GM18502 (cell line): ENCODE measurements around the gene TMEM191C.
"Not testable (repeated sequence)": the region's sequence is repeated elsewhere in the genome, so short reads cannot be mapped to it uniquely, and the experiment has no call there.

Experiments used
- ATAC-seq: cut with Tn5 transposase; IDR thresholded peaks from one replicate; pipeline ENCODE4 v1.9.1; 2021; ENCODE audit warnings: mild to moderate bottlenecking; ENCODE audit not compliant: unreplicated experiment, poor library complexity

Gene TMEM191C

DNA sequence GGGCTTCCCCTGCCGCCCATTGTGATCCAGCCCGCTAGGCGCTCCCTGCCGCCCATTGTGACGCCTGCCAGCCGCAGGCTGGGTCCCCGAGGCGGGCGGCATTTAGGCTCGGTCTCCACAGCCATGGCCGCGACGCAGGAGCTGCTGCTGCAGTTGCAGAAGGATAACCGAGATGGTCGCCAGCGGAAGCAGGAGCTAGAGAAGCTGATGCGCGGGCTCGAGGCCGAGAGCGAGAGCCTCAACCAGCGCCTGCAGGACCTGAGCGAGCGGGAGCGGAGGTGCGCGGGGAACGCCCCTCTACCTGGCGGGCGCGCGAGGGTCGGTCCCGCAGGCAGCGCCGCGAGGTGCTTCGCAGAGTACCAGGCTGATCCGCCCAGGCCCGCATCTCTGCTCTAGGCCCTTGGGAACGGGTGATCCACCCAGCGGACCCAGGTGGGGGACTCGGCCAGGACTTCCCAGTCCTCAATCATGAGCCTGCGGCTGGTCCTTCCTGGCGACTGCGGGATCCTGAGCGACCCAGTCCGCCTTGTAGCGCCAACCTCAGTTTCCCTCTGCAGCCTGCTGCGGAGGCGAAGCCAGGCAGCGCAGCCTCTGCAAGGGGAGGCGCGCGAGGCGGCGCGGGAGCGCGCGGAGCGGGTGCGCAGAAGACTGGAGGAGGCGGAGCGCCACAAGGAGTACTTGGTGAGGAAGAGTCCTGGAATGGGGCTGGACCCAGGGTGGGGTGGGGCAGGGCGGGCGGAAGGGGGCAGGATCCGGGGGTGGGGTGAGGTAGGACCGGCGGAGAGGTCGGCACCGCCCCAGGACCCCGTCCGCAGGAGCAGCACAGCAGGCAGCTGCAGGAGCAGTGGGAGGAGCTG lies at the start of gene TMEM191C:
Gene TMEM191C (plus strand): TSS at position 51 of the 857 bp plus-strand sequence. CDS start 73 bp downstream, at position 124.
- not testable (repeated sequence) for ATAC-seq

DNA sequence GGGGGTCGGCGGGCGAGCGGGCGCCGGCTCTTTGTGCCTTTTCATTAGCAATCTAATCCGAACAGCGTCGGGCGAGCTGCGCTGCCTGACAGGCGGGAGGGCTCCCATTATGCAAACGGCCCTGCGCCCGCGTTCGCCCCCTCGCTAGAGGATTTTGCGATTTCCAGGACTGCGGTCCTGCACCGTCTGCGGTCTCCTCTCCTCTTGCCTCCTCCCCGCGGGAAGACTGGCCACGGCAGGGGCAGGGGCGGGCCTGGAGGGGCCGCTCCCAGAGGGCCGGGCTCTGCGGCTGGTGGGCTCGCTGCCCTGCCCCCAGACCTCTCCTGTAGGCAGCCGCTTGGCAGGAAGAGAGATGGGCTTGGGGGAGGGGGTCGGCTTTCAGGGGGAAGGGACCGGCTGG lies 49.3 kb upstream of the TMEM191C start:
- peak; percentile 32 for ATAC-seq

DNA sequence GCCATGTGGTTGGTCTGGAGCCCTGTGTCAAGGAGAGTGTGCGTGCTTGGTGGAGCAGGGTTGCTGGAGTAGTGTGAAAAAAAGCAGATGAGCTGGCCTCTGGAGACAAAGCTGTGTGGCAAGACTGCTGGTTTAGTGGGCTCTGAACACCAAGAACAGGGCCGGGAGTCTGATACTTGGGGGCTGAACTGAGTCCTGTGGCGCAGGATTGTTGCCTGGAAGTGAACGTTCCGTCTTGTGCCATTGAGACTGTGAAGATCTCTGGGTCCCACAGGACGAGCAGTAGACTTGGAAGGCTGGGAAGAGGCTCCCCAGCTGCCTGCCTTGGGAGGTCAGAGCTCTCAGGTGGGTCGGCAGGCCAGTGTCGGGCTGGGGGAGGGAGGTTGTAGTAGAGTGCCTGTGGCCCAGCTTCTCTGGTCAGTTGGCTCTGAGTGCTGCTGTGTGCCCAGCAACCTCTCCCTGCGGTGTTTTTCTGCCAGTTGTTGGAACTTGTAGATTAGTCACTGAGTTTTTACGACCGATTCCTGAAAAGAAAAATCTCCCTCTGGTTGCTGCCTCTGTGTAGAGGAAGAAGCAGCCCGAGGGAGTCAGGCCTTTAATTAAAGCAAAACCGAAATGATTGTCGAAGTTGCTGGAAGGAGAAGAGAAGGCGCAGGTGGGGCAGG lies 48.1 kb upstream of the TMEM191C start:
- not testable (repeated sequence) for ATAC-seq

- not testable (repeated sequence) for ATAC-seq
Observed at GRCh38 chr22:21420180-21420763, 46.9 kb upstream of the TMEM191C start.

DNA sequence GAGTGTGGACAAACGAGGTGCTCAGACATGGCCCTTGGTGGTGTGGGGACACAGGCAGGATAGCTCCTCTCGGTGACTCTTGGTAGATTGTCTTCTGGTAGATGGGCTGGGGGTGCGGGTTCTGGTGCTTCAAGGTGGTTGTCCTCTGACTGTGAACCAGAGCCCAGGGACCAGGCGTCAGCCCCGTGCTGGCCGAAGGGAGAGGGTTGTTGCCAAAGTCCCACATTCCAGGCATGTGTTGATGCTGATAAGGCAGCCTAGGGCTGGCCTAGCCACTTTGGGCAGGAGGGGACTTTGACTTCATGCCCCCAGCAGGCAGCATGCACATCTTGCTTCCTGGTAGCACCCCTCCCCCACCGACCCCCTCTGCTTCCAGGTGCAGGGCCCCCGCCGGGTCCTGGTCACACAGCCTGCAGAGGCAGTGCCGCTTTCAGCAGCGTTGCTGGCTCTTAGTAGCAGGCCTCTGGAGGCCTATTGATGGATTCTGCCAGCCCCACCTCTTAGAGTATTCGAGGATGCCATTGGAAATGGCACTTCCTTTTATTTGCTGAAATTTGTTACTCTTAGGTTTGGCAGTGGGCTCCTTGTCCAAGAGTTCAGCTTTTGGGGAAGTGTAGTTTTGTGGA lies 43.0 kb upstream of the TMEM191C start:
- ATAC-seq = not testable (repeated sequence)

- ATAC-seq = not testable (repeated sequence)
Observed at GRCh38 chr22:21434378-21435233, 32.6 kb upstream of the TMEM191C start.

- ATAC-seq = not testable (repeated sequence)
Observed at GRCh38 chr22:21435998-21436810, 31.0 kb upstream of the TMEM191C start.

DNA sequence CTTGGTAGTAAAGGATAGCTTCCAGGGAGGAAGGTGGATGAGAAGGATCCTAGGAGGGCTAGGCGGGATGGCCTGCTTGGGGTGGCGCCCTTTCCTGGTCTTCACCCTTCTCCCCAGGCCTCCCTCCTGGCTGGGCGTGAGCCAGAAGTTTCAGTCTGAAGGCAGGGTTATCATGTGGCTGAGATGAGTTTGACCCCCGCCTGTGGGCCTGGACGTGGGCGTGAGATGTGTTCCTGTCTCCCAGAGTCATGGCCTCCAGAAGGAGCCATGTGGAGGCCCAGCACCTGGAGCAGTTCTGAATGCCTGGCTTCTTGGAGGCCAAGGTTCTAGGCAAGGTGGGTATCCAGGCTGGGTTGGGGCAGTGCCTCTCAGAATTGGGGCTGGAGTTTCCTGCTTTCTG lies 29.2 kb upstream of the TMEM191C start:
- ATAC-seq = not testable (repeated sequence)

GRCh38 chr22:21440018-21440636 lies 27.1 kb upstream of the TMEM191C start:
- not testable (repeated sequence) for ATAC-seq

DNA sequence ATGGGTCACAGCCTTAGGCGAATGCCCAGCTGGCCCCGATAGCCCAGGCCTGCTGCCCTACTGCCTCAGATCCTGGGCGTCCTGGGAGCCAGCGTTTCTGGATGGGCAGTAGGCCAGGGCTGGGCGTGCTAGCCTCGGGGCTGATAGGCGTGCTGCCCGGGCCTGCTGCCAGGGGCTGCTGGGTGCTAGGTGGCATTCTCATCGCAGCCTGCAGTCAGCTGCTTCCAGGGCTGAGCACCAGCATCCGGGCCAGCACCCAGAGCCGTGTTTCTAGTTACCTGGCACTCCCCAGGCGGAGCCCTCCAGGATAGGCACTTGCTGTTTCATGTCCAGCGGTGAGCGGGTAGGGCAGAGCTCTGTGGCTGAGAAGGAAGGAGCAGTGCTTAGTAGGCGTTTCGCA lies 26.5 kb upstream of the TMEM191C start:
- not testable (repeated sequence) for ATAC-seq

DNA sequence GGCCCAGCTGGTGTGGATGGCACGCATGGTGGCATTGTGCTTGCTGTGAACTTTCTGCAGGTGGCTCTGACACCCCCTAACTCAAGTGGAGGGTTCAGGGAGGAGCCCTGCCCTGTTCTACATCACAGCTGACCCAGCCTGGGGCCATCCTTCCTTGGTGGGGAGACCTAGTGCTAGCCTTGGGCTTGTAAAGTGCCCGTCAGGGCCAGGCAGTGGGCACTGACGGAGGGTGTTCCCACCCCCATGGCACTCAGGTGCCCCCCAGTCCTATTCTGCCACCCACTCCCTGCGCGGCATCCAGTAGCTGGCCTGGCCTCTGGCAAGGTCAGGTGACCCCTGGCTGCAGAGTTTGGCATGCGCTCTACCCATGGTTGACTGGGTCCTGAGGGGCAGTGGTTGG lies 26.0 kb upstream of the TMEM191C start:
- ATAC-seq = not testable (repeated sequence)

- not testable (repeated sequence) for ATAC-seq
Observed at GRCh38 chr22:21442123-21442522, 25.1 kb upstream of the TMEM191C start.

DNA sequence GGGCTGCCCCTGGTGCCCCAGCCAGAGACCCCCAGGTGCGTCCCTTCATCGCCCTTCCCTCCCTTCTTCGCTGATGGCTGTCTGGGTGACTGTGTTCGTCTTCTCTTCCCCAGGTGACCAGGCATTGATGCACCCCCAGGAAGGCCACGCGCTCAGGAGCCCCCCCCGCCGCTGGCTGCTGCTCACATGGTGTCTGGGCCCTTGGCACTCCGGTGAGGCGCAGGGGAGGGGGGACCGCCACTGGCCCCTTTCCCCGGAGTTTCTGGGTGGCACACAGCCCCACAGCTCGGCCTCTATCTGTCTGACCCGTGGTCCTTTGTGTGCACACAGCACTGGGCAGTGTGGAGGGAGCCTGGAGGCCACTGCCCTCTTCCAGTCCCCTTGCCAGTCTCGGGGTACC lies 24.5 kb upstream of the TMEM191C start:
- ATAC-seq = not testable (repeated sequence)

- ATAC-seq = no peak
Observed at GRCh38 chr22:21443057-21443734, 24.0 kb upstream of the TMEM191C start.

DNA sequence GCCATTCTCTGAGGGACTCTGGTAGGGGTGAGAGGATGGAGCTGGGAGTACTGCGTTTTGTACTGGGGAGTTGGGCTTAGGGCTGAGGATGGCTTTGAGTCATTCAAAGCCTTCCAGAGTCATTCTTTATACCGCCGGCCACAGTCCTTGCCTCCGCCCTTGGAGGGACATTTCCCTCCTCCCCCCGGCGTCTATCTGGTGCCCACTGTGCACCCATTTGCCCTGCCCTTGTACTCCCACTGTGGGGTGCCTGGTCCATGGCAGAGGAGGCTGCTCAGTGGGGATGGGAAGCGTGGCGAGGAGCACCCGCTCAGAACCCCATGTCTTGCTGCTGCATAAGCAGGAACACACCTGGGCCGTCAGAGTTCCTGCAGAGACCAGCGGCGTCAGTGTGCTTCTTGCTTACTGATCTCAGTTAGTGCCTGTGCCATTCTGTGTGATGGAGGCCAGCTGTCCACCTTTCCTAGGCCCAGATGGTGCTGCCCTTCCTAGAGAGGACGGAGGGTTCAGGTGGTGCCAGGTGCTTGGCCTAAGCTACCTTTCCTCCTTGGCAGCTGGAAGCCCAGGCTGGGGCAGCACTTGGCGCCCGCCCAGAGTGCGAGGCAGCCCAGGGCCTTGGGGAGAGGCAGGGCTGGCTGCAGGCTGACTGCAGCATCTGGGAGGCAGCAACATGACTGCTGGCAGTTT lies 23.3 kb upstream of the TMEM191C start:
- ATAC-seq = no peak

GRCh38 chr22:21444701-21445436 lies 22.3 kb upstream of the TMEM191C start:
- no peak for ATAC-seq
